GM10847 (cell line): ENCODE results near the gene ZNF423.

Experiments
- POLR2A ChIP-seq: IDR thresholded peaks from 2 replicates; pipeline ENCODE4 v1.6.1; 2011; ENCODE audit not compliant: insufficient read length; ENCODE audit errors: extremely low read depth

Gene ZNF423

GRCh38 chr16:49594685-49595498 lies 261.0 kb downstream of the ZNF423 start:
- no peak for TF ChIP-seq POLR2A

GRCh38 chr16:49594153-49594552 lies 261.8 kb downstream of the ZNF423 start:
- no peak for TF ChIP-seq POLR2A

- no peak for TF ChIP-seq POLR2A
Observed at GRCh38 chr16:49593424-49594040, 262.4 kb downstream of the ZNF423 start.

GRCh38 chr16:49592546-49593423 lies 263.1 kb downstream of the ZNF423 start:
- TF ChIP-seq POLR2A = no peak

- TF ChIP-seq POLR2A = no peak
Observed at GRCh38 chr16:49590166-49590871, 265.6 kb downstream of the ZNF423 start.

GRCh38 chr16:49589544-49590031 lies 266.3 kb downstream of the ZNF423 start:
- TF ChIP-seq POLR2A = no peak

GRCh38 chr16:49588729-49589384 lies 267.1 kb downstream of the ZNF423 start:
- no peak for TF ChIP-seq POLR2A

- no peak for TF ChIP-seq POLR2A
Observed at GRCh38 chr16:49588026-49588425, 267.9 kb downstream of the ZNF423 start.

GRCh38 chr16:49587511-49587910 lies 268.4 kb downstream of the ZNF423 start:
- no peak for TF ChIP-seq POLR2A

- no peak for TF ChIP-seq POLR2A
Observed at GRCh38 chr16:49586466-49587450, 269.2 kb downstream of the ZNF423 start.

GRCh38 chr16:49585143-49585832 lies 270.6 kb downstream of the ZNF423 start:
- no peak for TF ChIP-seq POLR2A

- no peak for TF ChIP-seq POLR2A
Observed at GRCh38 chr16:49583911-49584310, 272.0 kb downstream of the ZNF423 start.

GRCh38 chr16:49581630-49582298 lies 274.1 kb downstream of the ZNF423 start:
- TF ChIP-seq POLR2A = no peak
